Measurements from ENCODE around the gene CAPZA1. TPM values are rescaled to one million over a fixed set of nuclear protein-coding genes. Genes with fewer than 3 reads are reported as not detected.

Gene CAPZA1
- total RNA-seq, 4 donors from 2014 or later = 129 to 286 (median 209) TPM

DNA sequence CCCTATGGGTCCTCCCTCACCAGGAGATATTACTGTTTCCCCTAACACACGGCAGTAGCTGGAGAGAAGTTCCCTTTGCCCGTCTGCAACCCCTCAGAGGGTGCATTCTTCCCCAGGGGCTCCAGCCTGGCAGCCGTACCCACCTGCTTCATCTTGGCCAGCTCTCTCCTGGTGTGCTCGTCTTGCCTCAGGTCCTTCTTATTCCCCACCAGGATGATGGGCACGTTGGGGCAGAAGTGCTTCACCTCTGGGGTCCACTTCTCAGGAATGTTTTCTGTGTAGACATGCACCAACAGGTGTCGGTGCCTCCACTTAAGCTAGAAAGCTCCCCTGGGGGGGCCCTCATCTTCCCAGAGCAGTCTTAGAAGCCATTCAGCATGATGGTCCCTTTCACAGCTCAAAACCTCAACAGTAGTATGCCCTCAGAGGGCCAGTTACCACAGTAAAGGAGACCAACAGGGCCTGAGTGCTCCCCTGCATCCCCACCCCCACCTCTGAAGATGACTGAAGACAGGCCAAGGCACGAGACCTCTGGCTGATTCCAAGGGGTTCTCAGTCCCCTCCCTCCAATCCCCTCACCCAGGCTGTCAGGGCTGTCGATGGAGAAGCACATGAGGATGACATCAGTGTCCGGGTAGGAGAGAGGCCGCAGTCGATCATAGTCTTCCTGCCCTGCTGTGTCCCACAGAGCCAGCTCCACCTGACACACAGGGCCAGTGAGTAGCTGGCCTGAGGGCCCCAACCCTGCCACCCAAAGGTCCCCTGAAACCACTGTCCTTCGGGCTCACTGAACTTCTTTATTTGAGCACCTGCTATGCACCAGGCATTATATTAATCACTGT is 83.0 kb downstream of the CAPZA1 start:
- Histone ChIP-seq H3K27me3 (no peaks in the 10 kb centered on the region), H3K4me1 (peaks cover 40 to 91% (median 63%) of the 10 kb centered on the region in 3 donors), H3K4me3 (no peak overlapping the region), H3K9me3 (no peaks in the 10 kb centered on the region), H3K27ac (peak overlapping the region in 3 of 4 donors; percentile 95 to 96 (median 95)), H3K36me3 (peaks cover 5 to 56% (median 6%) of the 10 kb centered on the region in 3 donors)
- TF ChIP-seq POLR2A (IDR thresholded peaks at IDR 0.05) = no peak
- TF ChIP-seq, protein P1, sequence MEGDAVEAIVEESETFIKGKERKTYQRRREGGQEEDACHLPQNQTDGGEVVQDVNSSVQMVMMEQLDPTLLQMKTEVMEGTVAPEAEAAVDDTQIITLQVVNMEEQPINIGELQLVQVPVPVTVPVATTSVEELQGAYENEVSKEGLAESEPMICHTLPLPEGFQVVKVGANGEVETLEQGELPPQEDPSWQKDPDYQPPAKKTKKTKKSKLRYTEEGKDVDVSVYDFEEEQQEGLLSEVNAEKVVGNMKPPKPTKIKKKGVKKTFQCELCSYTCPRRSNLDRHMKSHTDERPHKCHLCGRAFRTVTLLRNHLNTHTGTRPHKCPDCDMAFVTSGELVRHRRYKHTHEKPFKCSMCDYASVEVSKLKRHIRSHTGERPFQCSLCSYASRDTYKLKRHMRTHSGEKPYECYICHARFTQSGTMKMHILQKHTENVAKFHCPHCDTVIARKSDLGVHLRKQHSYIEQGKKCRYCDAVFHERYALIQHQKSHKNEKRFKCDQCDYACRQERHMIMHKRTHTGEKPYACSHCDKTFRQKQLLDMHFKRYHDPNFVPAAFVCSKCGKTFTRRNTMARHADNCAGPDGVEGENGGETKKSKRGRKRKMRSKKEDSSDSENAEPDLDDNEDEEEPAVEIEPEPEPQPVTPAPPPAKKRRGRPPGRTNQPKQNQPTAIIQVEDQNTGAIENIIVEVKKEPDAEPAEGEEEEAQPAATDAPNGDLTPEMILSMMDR (IDR thresholded peaks at IDR 0.05) = no peak
- 42 to 57% methylated on average over 6 to 8 of the region's 12 CpGs for WGBS, 2 donors
- intact Hi-C loops (cut with DNase I) = loop anchor here (10.0 kb wide), 1 partner anchor 198 kb away; the partner anchor contains the start of gene WNT2B
- DNase-seq = no peak

DNA sequence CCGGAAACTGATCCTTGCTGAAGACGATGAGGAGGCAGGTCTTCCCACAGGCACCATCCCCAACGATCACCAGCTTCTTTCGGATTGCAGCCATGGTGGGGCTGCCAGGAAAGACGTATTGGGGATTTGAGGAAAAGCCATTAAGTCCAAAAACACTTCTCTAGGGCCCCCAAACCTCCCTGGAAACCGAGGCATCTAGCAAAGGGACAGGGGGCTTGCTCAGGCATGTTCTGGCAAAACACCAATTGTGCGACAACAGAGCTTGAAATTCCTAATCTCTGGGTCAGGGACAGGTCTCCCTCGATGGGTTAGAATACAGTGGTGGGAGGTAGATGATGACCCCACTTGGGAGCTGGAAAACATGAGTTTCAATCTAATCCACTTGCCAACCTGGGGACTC is 84.1 kb downstream of the CAPZA1 start:
- 53 to 72% methylated on average over 5 to 6 of the region's 8 CpGs for WGBS, 2 donors
- peaks cover 0 to 45% (median under 1%) of the 10 kb centered on the region in 3 donors for H3K36me3 ChIP-seq
- H3K4me3 ChIP-seq = no peak overlapping the region

DNA sequence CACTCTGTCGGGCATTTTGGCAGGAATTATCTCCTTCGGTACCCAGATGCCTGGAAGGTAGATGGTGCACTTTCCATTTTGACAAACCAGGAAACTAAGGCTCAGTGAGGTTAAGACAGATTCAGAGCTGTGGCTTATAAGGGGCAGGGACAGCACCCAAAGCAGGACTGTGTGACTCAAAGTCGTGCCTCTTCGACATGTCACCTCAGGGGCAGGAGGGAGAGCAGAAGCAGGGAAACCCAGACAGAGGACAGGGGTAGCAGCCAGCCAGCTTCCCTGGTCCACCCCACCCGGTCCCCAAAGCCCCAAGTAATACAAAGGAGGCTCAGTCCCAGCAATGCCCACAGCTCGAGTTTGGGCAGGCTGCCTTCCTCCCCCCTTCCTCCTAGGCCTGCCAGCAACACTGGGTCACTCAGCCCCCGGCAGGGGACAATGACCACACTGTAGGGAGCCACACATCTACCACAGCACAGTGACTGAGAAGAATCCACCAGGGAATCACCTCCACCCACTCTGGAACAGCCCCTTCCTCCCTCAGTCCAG is 84.8 kb downstream of the CAPZA1 start:
- Histone ChIP-seq H3K9me3 (no peaks in the 10 kb centered on the region), H3K36me3 (peaks cover 0 to 39% (median 0%) of the 10 kb centered on the region in 3 donors), H3K27me3 (no peaks in the 10 kb centered on the region), H3K4me1 (peaks cover 40 to 83% (median 63%) of the 10 kb centered on the region in 3 donors), H3K27ac (peak overlapping the region; percentile 93 to 96 (median 95)), H3K4me3 (peak overlapping the region in 3 of 4 donors; percentile 76 to 79 (median 77))
- WGBS, 2 donors = 7 to 40% methylated on average over 3 of the region's 7 CpGs
- no peak for DNase-seq
- no peak for TF ChIP-seq POLR2A (IDR thresholded peaks at IDR 0.05)
- TF ChIP-seq, protein P1 (IDR thresholded peaks at IDR 0.05) = no peak
- intact Hi-C loops (cut with DNase I) = loop anchor here (10.0 kb wide), 1 partner anchor 200 kb away; the partner anchor contains the start of gene WNT2B

More for the DNA sequence above, 84.1 kb downstream of the CAPZA1 start:
- TF ChIP-seq, protein P1 (IDR thresholded peaks at IDR 0.05) = no peak
- Histone ChIP-seq H3K27ac (peak overlapping the region in 3 of 4 donors; percentile 95 to 96 (median 95)), H3K9me3 (no peaks in the 10 kb centered on the region), H3K4me1 (peaks cover 40 to 91% (median 66%) of the 10 kb centered on the region in 3 donors), H3K27me3 (no peaks in the 10 kb centered on the region)
- intact Hi-C loops (cut with DNase I) = loop anchor here (10.0 kb wide), 1 partner anchor 199 kb away; the partner anchor contains the start of gene WNT2B
- DNase-seq = no peak

DNA sequence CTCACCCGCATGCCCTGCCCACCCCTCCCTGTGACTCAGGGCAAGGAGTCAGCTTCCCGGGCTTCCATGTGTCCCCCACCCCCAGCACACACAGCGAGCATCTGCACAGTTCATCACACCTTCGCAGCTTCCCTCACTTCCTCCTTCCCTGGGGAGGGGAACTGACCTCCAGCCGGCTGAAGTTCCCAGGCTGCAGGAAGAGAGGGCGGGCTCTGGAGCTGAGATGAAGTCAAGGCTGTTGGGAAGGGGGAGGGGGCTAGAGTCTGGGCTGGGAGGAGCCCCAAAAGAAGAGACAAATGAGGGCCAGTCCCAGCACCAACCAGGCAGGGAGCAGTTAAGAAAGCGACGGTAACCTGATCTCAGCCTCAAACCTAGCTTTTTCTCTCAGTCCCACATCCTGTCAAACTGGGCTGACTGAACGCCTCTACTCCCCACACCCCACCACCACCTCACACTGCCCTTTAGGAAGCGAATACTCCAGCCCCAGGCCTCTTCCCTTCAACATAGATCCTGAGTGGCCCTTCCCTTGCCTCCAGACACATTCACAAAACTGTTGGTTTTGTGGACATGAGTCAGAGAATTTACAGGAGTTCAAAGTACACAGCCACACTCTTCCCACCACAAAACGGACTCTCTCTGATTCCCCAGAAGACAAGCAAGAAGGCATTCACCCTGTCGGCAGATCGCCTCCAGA is 85.4 kb downstream of the CAPZA1 start:
- peaks cover 35 to 77% (median 57%) of the 10 kb centered on the region in 3 donors for H3K4me1 ChIP-seq
- no peaks in the 10 kb centered on the region for H3K27me3 ChIP-seq
- peak overlapping the region; percentile 18 to 79 (median 76) for H3K4me3 ChIP-seq
- H3K9me3 ChIP-seq = no peaks in the 10 kb centered on the region
- TF ChIP-seq POLR2A (IDR thresholded peaks at IDR 0.05) = peak in 3 of 4 donors; percentile 29 to 64 (median 31)
- TF ChIP-seq, protein P1 (IDR thresholded peaks at IDR 0.05) = no peak
- H3K27ac ChIP-seq = peak overlapping the region; percentile 93 to 96 (median 95)
- WGBS, 2 donors = 0% methylated on average over 7 to 10 of the region's 13 CpGs
- no peak for DNase-seq
- intact Hi-C loops (cut with DNase I) = loop anchor here (5.0 to 10.0 kb wide), 2 partner anchors 200 to 313 kb away; partner anchors contain the start of gene WNT2B
- peaks cover 0 to 37% (median 0%) of the 10 kb centered on the region in 3 donors for H3K36me3 ChIP-seq
